Endothelial cell of umbilical vein (primary cell): Measurements from ENCODE around the gene FUT8.

ENCODE experiments used
- CTCF ChIP-seq, 2 donors: IDR thresholded peaks; 1 replicate in 1 of 2; 2 replicates in 1 of 2; pipeline ENCODE4 v1.5.1; 2011; ENCODE audit warnings: low read length in 2 of 2, mild to moderate bottlenecking in 2 of 2, moderate library complexity in 2 of 2, control low read depth in 1 of 2, inconsistent platforms in 1 of 2, low read depth in 1 of 2; ENCODE audit not compliant: insufficient read depth in 1 of 2; ENCODE audit errors: extremely low read depth in 1 of 2
- EZH2 ChIP-seq: IDR thresholded peaks from 2 replicates; pipeline ENCODE4 v1.6.1; 2012; ENCODE audit warnings: borderline replicate concordance, low read depth, mild to moderate bottlenecking, moderate library complexity, low read length, inconsistent platforms; ENCODE audit not compliant: severe bottlenecking
- FOS ChIP-seq: IDR thresholded peaks from 2 replicates; pipeline ENCODE4 v1.6.1; 2011; ENCODE audit warnings: mild to moderate bottlenecking, low read length, moderate library complexity, borderline replicate concordance; ENCODE audit not compliant: insufficient read depth
- MAX ChIP-seq: IDR thresholded peaks from 2 replicates; pipeline ENCODE4 v1.6.1; 2011; ENCODE audit not compliant: insufficient read depth, insufficient read length
- MYC ChIP-seq: IDR thresholded peaks from one replicate; pipeline ENCODE4 v1.6.1; 2011; ENCODE audit warnings: mild to moderate bottlenecking, low read depth, low read length
- POLR2A ChIP-seq: IDR thresholded peaks from 2 replicates; pipeline ENCODE4 v1.6.1; 2012; ENCODE audit warnings: low read depth, mild to moderate bottlenecking, control low read depth, low read length
- POLR2AphosphoS5 ChIP-seq: IDR thresholded peaks from 2 replicates; pipeline ENCODE4 v1.6.1; 2012; ENCODE audit warnings: low read depth, mild to moderate bottlenecking, control low read depth, low read length, moderate library complexity; ENCODE audit not compliant: insufficient read depth

- TF ChIP-seq POLR2A (no peak), CTCF (IDR thresholded peaks at IDR 0.05; ENCODE audit: extremely low read depth in 1 of 2, insufficient read depth in 1 of 2, low read depth in 1 of 2, low read length in 2 of 2) (no peak), EZH2 (no peak), POLR2AphosphoS5 (no peak), MAX (no peak), MYC (no peak), FOS (no peak)
Observed at GRCh38 chr14:65496178-65496993, 83.9 kb downstream of the FUT8 start.
